Iris pigment epithelial cell (primary cell): Measurements from ENCODE around the gene C2CD4C.
A peak's percentile ranks its signal among the peaks of the same experiment; 100 is the strongest.
"Not testable (repeated sequence)": the region's sequence is repeated elsewhere in the genome, so short reads cannot be mapped to it uniquely, and the experiment has no call there.

ENCODE experiments used
- DNase-seq: peaks from one replicate; pipeline ENCODE4 v3.0.0-alpha.2; 2011; ENCODE audit warnings: low read depth

The C2CD4C gene, protein sequence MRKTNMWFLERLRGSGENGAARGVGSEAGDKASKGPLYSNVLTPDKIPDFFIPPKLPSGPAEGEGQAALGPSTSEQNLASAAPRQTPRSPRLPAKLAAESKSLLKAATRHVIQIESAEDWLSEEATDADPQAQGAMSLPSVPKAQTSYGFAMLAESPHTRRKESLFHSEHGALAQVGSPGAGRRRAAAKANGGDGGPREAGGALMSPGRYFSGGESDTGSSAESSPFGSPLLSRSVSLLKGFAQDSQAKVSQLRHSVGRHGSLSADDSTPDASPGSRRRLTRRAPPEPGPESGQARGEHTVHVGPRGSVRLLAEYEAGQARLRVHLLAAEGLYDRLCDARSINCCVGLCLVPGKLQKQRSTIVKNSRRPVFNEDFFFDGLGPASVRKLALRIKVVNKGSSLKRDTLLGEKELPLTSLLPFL

DNA sequence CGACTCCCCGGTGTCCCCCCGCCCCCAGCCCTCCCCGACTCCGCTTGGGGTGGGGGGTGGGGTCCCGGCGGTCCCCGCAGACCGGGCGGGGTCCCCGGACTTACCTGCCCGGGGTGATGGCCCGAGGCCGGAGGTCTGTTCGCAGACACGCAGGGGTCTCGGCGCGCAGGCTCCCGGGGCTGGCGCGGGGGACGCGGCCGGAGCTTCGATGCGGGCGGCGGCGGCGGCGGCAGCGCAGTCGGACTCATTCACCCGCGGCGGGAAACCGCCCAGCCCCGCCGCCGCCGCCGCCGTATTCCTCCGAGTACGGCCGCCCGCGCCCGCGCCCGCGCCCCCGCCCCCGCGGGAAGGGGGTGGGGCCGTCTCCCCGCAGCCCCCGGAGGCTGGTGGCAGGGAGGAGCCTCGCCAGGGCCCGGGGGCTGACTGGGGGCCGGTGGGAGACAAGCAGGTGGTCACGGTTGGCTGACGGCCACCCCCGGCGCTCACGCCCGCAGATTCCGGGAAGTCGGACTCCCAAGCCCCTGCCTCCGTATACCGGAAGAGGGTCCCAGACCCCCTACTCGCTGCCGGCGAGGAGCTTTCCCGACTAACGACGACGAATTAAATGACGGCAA is at the start of gene C2CD4C:
Gene C2CD4C (minus strand): TSS at position 246 of the 614 bp plus-strand sequence. CDS start 786 bp downstream, outside the sequence.
- DNase-seq, result peak; percentile 10

DNA sequence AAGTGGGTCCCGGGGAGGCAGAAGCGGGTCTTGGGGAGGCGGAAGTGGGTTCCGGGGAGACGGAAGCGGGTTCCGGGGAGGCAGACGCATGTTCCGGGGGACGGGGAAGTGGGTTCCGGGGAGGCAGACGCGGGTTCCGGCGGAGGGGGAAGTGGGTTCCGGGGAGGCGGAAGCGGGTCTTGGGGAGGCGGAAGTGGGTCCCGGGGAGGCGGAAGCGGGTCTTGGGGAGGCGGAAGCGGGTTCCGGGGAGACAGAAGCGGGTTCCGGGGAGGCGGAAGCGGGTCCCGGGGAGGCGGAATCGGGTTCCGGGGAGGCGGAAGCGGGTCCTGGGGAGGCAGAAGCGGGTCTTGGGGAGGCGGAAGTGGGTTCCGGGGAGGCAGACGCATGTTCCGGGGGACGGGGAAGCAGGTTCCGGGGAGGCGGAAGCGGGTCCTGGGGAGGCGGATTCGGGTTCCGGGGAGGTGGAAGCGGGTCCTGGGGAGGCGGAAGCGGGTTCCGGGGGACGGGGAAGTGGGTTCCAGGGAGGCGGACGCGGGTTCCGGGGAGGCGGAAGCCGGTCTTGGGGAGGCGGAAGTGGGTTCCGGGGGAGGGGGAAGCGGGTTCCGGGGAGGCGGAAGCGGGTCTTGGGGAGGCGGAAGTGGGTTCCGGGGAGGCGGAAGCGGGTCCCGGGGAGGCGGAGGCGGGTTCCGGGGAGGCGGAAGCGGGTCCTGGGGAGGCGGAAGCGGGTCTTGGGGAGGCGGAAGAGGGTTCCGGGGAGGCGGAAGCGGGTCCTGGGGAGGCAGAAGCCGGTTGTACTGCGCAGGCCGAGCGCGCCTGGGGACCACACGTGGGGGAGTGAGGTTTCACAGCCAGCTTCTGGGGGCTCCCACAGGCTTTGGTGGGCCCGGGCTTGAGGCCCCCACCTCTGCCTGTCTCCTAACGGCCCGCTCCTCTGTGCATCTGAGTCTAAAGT is 49.4 kb upstream of the C2CD4C start:
- no peak for DNase-seq

DNA sequence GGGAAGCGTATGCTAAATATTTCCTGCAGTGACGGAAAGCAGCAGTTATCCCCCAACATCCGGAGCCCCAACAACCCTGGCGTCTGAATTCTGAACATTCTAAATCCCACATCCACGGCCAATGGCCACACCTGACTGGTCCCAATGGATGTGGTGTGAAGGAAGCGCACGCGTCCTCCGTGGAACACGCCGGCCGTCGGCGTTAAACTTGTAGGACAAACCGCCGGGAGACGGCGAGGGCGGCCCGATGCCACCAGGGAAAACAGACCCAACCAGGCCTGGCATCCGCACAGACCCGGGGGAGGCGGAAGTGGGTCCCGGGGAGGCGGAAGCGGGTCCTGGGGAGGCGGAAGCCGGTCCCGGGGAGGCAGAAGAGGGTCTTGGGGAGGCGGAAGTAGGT is 48.7 kb upstream of the C2CD4C start:
- no peak for DNase-seq

DNA sequence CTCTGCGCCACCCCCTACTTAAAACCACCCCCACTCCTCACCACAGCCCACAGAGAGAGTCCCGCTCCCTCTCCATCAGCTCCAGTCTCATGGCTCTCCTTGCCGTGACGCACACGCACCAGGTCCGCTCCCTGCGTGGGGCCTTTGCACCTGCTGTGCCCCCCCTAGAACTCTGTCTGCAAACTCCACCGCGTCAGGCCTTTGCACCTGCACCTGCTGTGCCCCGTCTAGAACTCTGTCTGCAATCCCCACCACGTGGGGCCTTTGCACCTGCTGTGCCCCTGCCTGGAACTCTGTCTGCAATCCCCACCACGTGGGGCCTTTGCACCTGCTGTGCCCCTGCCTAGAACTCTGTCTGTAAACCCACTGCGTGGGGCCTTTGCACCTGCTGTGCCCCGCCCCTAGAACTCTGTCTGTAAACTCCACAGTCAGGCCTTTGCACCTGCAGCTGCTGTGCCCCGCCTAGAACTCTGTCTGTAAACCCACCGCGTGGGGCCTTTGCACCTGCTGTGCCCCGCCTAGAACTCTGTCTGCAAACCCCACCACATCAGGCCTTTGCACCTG is 47.7 kb upstream of the C2CD4C start:
- no peak for DNase-seq

DNA sequence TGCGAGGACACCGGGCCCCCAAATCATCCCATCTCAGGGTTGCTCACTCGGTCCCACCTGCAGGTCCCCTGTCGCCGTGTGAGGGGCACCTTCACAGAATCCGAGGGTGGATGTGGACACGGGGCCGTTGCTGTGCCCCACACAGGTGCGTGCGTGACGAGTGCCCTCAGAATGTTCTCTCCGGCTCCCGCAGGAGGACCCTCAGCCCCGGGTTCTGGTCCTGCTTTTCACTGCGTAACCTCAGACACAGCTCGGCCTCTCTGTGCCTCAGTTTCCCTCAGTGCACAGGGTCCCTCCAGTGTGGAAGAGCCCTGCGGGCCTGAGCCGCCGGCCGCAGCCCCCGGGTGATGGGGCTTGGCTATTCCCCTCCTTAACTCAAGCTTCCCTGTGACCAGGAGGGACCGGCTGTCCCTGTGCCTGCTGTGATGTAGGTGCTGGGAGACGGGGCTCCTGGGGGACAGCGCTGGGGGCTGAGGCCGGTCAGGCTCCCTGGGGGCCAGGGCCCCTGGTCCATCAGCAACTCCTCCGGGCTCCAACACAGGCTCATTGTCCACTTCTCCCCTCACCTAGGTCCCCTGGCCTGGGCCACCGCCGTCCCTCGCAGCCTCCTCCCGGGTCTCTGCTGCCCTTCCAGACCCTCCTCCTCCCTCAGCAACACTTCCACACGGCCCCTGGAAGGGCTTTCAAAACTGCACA is 47.1 kb upstream of the C2CD4C start:
- no peak for DNase-seq

DNA sequence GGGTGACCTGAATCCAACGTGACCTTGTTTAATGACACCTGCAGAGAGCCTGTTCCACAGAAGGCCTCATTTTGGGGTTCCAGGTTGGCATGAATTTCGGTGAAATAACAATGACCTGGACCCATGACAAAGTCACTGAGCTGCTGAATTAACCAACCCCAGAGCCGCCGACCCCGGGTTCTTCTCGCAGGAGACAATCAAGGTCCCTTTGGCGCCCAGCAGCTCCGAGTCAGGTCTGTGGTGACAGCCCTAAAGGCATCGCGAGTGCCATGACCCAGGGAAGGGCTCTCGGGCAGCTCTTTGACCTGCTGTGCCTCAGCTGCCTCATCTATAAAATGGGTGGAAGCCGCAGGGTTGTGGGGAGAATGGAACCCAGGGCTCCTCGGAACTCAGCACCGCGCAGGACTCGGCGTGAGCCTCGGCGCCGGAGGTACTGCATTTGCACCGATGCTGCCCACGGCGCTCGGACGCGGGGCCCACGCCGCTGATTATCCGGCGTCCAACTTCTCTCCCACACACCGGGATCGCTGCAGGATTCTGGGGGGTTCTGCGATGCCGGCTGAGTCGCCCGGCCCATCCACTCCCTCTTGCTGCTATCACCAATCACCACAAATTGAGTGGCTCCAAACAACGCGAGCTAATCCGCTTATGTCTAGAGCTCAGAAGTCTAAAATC is 46.2 kb upstream of the C2CD4C start:
- no peak for DNase-seq

DNA sequence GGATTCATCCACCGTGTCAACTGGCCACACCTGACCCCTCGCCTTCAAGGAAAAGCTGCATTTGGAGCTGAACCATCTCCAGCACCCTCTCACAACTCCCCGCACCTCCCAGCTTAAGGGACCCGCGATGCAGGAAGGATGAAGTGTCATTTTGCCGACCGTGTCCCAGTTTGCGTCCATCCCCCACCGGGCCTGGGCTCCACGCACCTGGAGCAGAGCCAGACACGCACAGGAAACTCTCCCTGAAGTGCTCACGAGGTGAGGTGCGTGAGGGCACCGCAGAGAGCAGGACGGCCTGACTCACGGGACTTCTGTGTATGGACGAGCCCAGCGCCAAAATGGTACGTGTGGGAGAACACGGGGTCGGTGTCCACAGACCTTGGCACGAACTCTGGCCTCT is 44.7 kb upstream of the C2CD4C start:
- DNase-seq, result no peak

DNA sequence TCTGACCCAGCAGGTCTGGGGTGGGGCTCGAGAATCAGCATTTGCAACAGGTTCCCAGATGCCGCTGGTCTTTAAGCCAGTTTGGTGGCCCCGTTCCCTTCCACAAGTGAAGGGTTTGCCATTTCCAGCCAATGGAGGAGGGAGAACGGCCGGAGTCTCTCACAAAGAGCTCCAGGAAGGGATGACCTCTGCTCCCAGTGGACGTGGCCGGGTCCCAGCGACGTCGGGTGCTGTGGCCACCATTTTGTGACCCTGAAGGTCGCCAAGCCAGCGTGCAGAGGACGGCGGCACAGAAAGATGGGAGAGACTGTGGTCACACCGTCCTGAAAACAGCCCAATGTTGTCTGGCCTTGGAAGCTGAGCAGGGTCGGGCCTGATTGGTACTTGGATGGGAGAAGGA is 43.9 kb upstream of the C2CD4C start:
- no peak for DNase-seq

DNA sequence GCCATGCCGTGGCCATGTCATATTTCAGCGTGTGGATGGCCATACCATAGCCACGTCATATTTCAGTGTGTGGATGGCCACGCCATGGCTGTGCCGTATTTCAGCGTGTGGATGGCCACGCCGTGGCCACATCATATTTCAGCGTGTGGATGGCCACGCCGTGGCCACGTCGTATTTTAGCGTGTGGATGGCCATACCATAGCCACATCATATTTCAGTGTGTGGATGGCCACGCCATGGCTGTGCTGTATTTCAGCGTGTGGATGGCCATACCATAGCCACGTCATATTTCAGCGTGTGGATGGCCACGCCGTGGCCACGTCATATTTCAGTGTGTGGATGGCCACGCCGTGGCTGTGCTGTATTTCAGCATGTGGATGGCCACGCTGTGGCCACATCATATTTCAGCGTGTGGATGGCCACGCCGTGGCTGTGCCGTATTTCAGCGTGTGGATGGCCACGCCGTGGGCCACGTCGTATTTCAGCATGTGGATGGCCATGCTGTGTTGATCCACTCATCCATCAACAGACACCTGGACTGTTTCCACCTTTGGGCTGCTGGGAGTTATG is 42.0 kb upstream of the C2CD4C start:
- DNase-seq, result not testable (repeated sequence)

DNA sequence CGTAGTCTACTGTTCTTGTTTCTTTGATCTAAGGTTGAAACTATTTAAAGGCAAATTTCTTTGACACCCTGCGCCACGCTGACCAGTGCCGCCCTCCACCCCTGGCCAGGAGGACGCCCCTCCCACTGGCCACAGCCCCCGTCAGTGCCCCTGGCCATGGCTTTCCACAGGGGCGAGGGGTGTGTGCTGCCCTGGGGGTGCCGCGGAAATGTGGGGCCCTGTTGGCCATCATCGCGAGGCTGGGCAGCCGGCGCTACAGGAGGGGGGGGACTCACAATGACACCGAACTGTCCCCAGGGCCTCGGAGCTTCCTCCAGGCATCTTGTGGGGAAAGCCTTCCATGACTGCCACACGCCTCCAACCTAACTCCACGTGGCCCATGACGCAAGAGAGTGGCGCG is 41.0 kb upstream of the C2CD4C start:
- no peak for DNase-seq

DNA sequence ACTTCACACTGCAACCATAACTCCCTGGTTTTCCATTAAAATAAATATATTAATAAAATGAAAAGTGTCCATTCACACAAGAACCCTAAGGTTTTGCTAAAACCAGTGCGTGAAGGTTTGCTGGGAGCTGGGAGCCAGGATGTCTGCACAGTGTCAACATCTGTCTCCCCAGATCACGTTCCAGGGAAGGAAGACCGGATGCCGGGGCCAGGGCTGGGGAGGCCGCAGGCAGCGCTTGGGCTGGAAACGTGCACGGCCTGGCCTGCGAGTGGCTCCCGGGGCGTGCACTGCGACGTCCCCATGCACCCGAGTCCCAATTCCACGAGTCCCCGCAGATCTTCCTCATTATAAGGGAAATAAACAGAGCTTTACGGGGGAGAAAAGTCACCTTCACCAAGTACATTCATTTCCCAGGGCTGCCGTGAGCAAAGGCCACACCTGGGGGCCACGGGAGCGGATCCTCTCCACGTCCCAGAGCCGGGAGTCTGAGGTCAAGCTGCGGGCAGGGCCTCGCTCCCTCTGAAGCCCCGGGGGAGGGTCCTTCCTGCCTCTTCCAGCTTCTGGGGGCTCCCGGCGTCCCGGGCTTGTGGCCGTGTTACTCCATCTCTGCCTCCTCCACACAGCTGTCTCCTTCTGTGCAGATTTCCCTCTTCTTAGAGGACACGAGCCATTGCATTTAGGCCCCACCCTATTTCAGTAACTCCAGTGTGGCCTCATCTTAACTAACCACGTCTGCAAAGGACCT is 39.0 kb upstream of the C2CD4C start:
- peak; percentile 10 for DNase-seq

DNA sequence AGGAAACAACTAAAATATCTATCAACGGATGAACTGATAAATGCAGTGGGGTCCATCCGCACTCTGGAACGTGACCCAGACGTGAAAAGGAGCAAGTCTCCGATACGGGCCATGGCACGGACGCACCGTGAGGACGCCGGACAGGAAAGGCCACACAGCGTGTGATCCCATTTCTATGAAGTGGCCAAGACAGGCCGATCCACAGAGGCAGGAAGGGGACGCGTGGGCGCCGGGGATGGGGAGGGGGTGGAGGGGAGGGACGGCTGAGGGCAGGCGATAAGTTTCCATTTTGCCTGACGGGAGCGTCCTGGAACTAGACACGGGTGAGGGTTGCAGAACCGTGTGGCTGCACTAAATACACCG is 38.1 kb upstream of the C2CD4C start:
- DNase-seq, result no peak

DNA sequence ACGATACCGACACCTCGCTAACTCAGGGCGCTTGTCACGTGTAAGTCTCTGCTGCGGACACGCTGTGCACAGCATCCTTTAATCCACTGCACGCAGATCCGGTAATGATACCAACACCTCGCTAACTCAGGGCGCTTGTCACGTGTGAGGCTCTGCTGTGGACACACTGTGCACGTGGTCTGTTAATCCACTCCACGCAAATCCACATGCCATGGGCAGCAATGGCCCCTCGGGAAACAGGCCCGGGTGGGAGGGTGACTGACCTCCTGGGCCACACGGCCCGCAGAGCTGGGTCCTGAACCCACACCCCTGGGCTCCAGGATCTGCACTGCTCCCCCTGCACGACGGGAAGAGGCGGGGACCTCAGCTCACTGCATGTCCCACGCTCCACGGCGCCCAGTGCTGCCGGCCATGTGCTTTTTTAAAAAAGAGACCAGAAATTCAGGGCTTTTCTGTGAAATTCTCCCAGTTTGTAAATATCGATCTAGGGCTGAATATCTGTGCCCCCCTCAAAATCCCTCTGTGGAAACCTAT is 35.8 kb upstream of the C2CD4C start:
- DNase-seq, result no peak

DNA sequence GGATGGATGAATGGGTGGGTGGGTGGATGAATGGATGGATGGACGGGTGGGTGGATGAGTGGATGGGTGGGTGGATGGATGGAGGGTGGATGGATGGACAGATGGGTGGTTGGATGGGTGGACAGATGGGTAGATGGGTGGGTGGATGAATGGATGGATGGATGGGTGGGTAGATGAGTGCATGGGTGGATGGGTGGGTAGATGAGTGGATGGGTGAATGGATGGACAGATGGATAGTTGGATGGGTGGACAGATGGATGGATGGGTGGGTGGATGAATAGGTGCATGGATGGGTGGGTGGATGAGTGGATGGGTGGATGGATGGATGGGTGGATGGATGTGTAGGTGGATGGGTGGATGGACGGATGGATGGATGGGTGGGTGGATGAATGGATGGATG is 34.1 kb upstream of the C2CD4C start:
- DNase-seq, result no peak

DNA sequence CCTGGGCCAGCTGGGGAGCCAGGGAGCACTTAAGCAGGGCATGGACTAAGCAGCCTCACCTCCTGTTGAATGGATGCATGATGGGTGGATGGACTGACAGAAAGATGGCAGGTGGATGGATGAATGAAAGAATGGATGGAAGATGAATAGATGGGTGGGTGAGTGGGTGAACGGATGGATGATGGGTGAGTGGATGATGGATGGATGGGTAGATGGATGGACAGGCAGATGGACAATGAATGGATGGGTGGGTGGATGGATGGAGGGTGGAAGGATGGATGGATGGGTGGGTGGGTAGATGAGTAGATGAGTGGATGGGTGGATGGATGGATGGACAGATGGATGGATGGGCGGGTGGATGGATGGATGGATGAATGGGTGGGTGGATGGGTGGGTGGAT is 33.1 kb upstream of the C2CD4C start:
- no peak for DNase-seq

DNA sequence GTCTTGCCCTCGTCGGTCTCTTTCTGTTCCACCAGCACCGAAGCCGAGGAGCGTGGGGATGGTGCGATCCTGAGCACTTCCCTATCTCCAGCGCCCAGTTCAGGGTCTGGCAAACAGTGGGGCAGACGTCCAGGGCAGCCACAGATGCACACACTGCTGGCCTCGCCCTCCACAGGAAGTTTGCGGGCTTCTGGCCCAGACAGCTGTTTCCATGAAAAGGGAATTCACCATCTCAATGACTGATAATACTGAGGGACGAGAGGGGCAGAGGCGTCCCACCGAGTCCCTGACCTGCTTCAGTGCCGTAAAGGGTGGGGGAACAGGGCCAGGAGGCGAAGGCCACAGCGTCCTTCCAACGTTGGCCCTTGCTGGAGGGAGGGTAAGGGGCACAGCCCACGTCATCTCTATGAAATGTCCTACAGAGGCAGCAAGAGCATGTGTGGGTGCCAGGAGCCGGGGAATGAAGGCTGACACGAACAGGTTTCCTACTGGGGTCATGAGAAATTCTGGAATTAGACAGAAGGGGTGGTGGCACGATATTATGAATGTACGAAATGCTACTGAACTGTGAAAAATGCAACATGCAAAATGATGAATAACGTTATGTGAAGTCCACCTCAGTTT is 32.4 kb upstream of the C2CD4C start:
- no peak for DNase-seq

DNA sequence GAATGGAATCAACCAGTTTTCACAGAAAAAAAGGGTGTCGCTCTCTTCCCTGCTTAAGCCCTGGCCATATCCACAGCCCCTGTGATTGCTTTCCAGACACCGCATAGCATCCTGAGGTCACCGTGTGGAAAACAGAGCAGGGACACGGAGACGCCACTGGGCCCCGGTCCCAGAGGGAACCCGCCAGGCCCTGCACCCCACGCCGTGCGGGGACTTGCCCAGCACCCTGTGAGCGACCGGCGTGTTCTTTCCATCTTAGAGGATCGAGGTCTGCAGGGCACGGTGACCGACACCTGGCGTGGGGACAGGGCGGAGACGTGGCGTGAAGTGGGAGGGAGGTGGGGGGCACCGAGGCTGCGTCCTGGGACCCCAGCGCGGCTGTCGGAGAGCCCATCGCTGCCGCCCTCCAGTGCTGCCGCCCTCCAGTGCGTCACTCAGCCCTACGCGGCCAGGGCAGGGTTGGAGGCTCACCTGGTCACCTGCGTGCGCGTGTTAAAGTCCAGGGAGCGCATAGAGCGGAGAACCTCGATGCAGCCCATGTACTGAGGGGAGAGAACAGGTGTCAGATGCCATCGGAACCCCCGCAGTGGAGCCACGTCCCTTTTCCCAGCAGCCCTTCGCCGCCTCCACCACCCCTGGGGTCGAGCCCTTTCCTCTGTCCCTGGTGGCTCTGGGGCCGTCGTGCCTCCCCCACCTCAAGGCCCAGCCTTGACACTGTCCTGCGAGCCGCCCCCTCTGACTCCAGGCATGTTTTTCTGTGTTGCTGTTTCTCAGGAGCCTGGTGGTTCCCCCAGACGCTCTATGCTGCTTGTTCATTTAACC is 31.7 kb upstream of the C2CD4C start:
- DNase-seq, result no peak

DNA sequence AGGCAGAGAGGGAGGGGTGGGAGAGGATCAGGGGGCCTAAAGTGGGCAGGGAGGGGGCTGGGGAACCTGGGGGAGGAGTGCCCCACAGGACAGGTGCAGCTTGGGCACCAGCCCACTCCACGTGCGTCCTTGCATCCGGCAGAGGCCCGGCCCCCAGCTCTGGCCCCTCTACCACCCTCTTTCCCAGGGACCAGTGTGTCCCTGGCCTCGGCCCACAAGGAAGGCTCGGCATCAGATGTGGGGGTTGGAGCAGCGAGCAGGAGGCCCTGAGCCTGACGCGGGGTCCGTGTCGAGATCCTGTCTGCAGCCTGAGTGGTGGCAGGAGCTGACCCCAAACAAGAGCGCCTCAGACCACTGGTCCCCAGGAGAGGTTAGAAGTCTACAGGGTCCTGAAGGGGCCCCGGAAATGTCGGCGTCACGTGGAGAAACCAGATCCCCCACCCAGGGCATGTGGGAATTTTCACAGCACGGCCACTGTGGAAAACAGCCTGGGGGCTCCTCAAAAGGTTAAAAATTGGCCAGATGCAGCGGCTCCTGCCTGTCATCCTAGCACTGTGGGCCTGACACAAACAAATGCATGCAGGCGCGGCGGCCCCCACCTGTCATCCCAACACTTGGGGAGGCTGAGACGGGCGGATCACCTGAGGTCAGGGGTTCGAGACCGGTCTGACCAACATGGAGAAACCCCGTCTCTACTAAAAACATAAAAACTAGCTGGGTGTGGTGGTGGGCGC is 30.4 kb upstream of the C2CD4C start:
- DNase-seq, result no peak
